IMR-90 (cell line): ENCODE data around the gene LILRA2. TPM values are rescaled to one million over a fixed set of nuclear protein-coding genes. Genes with fewer than 3 reads are reported as not detected.

Experiments
- ATAC-seq: fragments of 200-7000 bp; cut with Tn5 transposase; 2 replicates; pipeline ENCODE4 v1.9.1; 2020; ENCODE audit warnings: low read depth, mild to moderate bottlenecking, moderate library complexity
- BruUV-seq: library from RNA; stranded (reverse); fragments of 400-500 nt; replicated peaks from 2 replicates; lab custom pipeline; 2021; lab: Mats Ljungman, UMichigan
- CTCF ChIA-PET: fragments of 300-600 bp; formaldehyde crosslinking; extraction: SDS; loops from one replicate; lab custom pipeline; 2021; ENCODE audit warnings: antibody characterized with exemption; lab: Yijun Ruan, JAX
- POLR2A ChIA-PET: fragments of 300-600 bp; sonication (Branson Sonifier 250); formaldehyde crosslinking; loops from one replicate; lab custom pipeline; 2022; ENCODE audit warnings: antibody characterized with exemption; ENCODE audit not compliant: unreplicated experiment; lab: Charles Lee
- DNase-seq: peaks from one replicate; pipeline ENCODE4 v3.0.0; 2013
- H2AFZ ChIP-seq: replicated peaks from 2 replicates; pipeline ENCODE3; 2013; ENCODE audit warnings: low read length, mild to moderate bottlenecking; ENCODE audit not compliant: poor library complexity
- H2AK5ac ChIP-seq: 2 replicates; pipeline ENCODE4 v1.6.1; 2013; ENCODE audit warnings: low read depth, low read length, inconsistent platforms
- H2AK9ac ChIP-seq: replicated peaks from 2 replicates; pipeline ENCODE3; 2013; ENCODE audit warnings: mild to moderate bottlenecking, low read depth, low read length, moderate library complexity; ENCODE audit not compliant: poor library complexity
- H2BK120ac ChIP-seq: 2 replicates; pipeline ENCODE4 v1.6.1; 2013; ENCODE audit warnings: low read depth, low read length, inconsistent platforms
- H2BK15ac ChIP-seq: 3 replicates; pipeline ENCODE4 v1.6.1; 2013; ENCODE audit warnings: low read depth, low read length, inconsistent platforms
- H2BK20ac ChIP-seq: 2 replicates; pipeline ENCODE4 v1.6.1; 2013; ENCODE audit warnings: low read depth, mild to moderate bottlenecking, inconsistent platforms, low read length, moderate library complexity
- H2BK5ac ChIP-seq: 2 replicates; pipeline ENCODE4 v1.6.1; 2013; ENCODE audit warnings: mild to moderate bottlenecking, low read depth, low read length, inconsistent platforms; ENCODE audit not compliant: poor library complexity, severe bottlenecking
- H3K14ac ChIP-seq: replicated peaks from 2 replicates; pipeline ENCODE4 v1.6.1; 2013; ENCODE audit warnings: low read depth, low read length, inconsistent platforms
- H3K18ac ChIP-seq: 2 replicates; pipeline ENCODE4 v1.6.1; 2013; ENCODE audit warnings: low read depth, low read length, control low read depth
- H3K23ac ChIP-seq: 2 replicates; pipeline ENCODE4 v1.6.1; 2013; ENCODE audit warnings: low read depth, low read length, inconsistent platforms
- H3K27ac ChIP-seq: 2 replicates; pipeline ENCODE4 v1.5.1; 2013; ENCODE audit warnings: mild to moderate bottlenecking, control low read depth, low read length; ENCODE audit not compliant: insufficient read depth
- H3K27me3 ChIP-seq: 2 replicates; pipeline ENCODE4 v1.6.1; 2013; ENCODE audit warnings: low read length; ENCODE audit not compliant: control insufficient read depth, insufficient read depth
- H3K36me3 ChIP-seq: 2 replicates; pipeline ENCODE4 v1.6.1; 2013; ENCODE audit warnings: low read length, mixed read lengths; ENCODE audit not compliant: control insufficient read depth, insufficient read depth
- H3K4ac ChIP-seq: 2 replicates; pipeline ENCODE4 v1.6.1; 2013; ENCODE audit warnings: low read depth, low read length, inconsistent platforms
- H3K4me1 ChIP-seq: 2 replicates; pipeline ENCODE4 v1.6.1; 2013; ENCODE audit warnings: low read length, mixed read lengths; ENCODE audit not compliant: control insufficient read depth, insufficient read depth
- H3K4me2 ChIP-seq: 2 replicates; pipeline ENCODE4 v1.6.1; 2013; ENCODE audit warnings: low read depth, mild to moderate bottlenecking, control low read depth, low read length, moderate library complexity
- H3K4me3 ChIP-seq: 2 replicates; pipeline ENCODE4 v1.5.1; 2013; ENCODE audit warnings: low read depth, mild to moderate bottlenecking, control low read depth, low read length, moderate library complexity; ENCODE audit not compliant: insufficient read depth
- H3K56ac ChIP-seq: 2 replicates; pipeline ENCODE4 v1.6.1; 2013; ENCODE audit warnings: low read length, inconsistent platforms; ENCODE audit not compliant: insufficient read depth; ENCODE audit errors: extremely low read depth
- H3K79me1 ChIP-seq, 2 experiments: 2 replicates each; pipeline ENCODE4 v1.6.1; 2013; ENCODE audit warnings: low read length in 2 of 2, inconsistent platforms in 1 of 2, low read depth in 1 of 2
- H3K9ac ChIP-seq: 2 replicates; pipeline ENCODE4 v1.6.1; 2013; ENCODE audit warnings: low read depth, low read length, control low read depth
- H3K9me1 ChIP-seq: 2 replicates; pipeline ENCODE4 v1.6.1; 2013; ENCODE audit warnings: low read length, inconsistent platforms; ENCODE audit not compliant: insufficient read depth
- H3K9me3 ChIP-seq: 2 replicates; pipeline ENCODE4 v1.6.1; 2013; ENCODE audit warnings: low read length; ENCODE audit not compliant: control insufficient read depth, insufficient read depth
- H4K20me1 ChIP-seq: 2 replicates; pipeline ENCODE4 v1.6.1; 2013; ENCODE audit warnings: low read length, inconsistent platforms; ENCODE audit not compliant: insufficient read depth
- H4K5ac ChIP-seq: 2 replicates; pipeline ENCODE4 v1.6.1; 2013; ENCODE audit warnings: mild to moderate bottlenecking, low read depth, low read length, control low read depth
- H4K8ac ChIP-seq, 2 experiments: 2 replicates each; pipeline ENCODE4 v1.6.1; 2013; ENCODE audit warnings: low read depth in 2 of 2, low read length in 2 of 2, control low read depth in 1 of 2, inconsistent platforms in 1 of 2
- H4K91ac ChIP-seq: 2 replicates; pipeline ENCODE4 v1.6.1; 2013; ENCODE audit warnings: low read depth, low read length, inconsistent platforms; ENCODE audit not compliant: insufficient read depth
- RFX5 ChIP-seq: IDR thresholded peaks from 2 replicates; pipeline ENCODE4 v1.8.0; 2012; ENCODE audit warnings: low read depth, mild to moderate bottlenecking, low read length, moderate library complexity
- WGBS, 2 experiments: methylation state at CpG; one replicate each; pipeline versions ENCODE4 v1.1.5 to v1.1.7; 2013; ENCODE audit warnings: missing lambda C conversion rate in 2 of 2; ENCODE audit not compliant: insufficient read length in 1 of 2; ENCODE audit errors: extremely low coverage in 2 of 2; 5-methylcytosine and 5-hydroxymethylcytosine counted together
- dilution Hi-C: fragments of 300-500 bp; cut with HindIII; formaldehyde crosslinking; loops from one replicate; pipeline ENCODE4 v1.14.3; 2018; ENCODE audit warnings: low sequenced_read_pairs; ENCODE audit not compliant: unreplicated experiment
- in situ Hi-C: fragments of 300-500 bp; cut with MboI; formaldehyde crosslinking; loops from 3 replicates; pipeline ENCODE4 v1.14.3; 2019; ENCODE audit warnings: low sequenced_read_pairs, inconsistent platforms, mixed read lengths
- intact Hi-C: fragments of 100-400 bp; cut with micrococcal nuclease; formaldehyde crosslinking; loops from 2 replicates; pipeline ENCODE4 v1.10.0; 2022
- polyA plus RNA-seq, 3 experiments: library from polyadenylated mRNA; depleted of rRNA; stranded (reverse); fragments of >200 nt; gene quantifications; 2 replicates each; pipeline ENCODE4 v1.2.3, GENCODE V29; 2012; ENCODE audit warnings: low replicate concordance in 1 of 3
- total RNA-seq: library from RNA; depleted of rRNA; stranded (reverse); fragments of >200 nt; gene quantifications from 2 replicates; pipeline ENCODE4 v1.2.3, GENCODE V29; 2012

Gene LILRA2
- total and polyA plus RNA-seq, 2 of the 4 experiments (the other 2 are of a cell fraction): not detected

GRCh38 chr19:54620464-54620863 lies 46.9 kb downstream of the LILRA2 start:
- no peak overlapping the region for H3K56ac ChIP-seq
- H3K27ac ChIP-seq: no peak overlapping the region
- H3K9ac ChIP-seq: no peak overlapping the region
- no peak overlapping the region for H3K4me2 ChIP-seq
- no CpG with 5 or more reads among the region's 4 CpGs for WGBS, 2 experiments
- no peaks in the 10 kb centered on the region for H3K36me3 ChIP-seq
- BruUV-seq: no TSS peak
- H3K79me1 ChIP-seq: no peaks in the 10 kb centered on the region
- H2AK9ac ChIP-seq: no peak overlapping the region
- POLR2A ChIA-PET: no interaction called here
- H2BK5ac ChIP-seq: no peak overlapping the region
- H2BK120ac ChIP-seq: no peak overlapping the region
- H2BK20ac ChIP-seq: no peak overlapping the region
- no peak overlapping the region for H2AFZ ChIP-seq
- intact Hi-C loops (no loop called here), in situ Hi-C loops (no loop called here), dilution Hi-C loops (no loop called here)
- no peak overlapping the region for H3K14ac ChIP-seq
- CTCF ChIA-PET: no interaction called here
- no peak overlapping the region for H3K4me3 ChIP-seq
- H2AK5ac ChIP-seq: no peak overlapping the region
- no peak overlapping the region for H2BK15ac ChIP-seq
- H3K4ac ChIP-seq: no peak overlapping the region
- H3K9me1 ChIP-seq: no peaks in the 10 kb centered on the region
- no peak for DNase-seq
- ATAC-seq: no peak
- no peak overlapping the region for H4K8ac ChIP-seq
- H3K27me3 ChIP-seq: no peaks in the 10 kb centered on the region
- TF ChIP-seq RFX5: no peak
- H3K9me3 ChIP-seq: peaks cover 3% of the 10 kb centered on the region
- H4K20me1 ChIP-seq: no peaks in the 10 kb centered on the region
- no peak overlapping the region for H4K91ac ChIP-seq
- no peak overlapping the region for H4K5ac ChIP-seq
- no peaks in the 10 kb centered on the region for H3K4me1 ChIP-seq
- no peak overlapping the region for H3K18ac ChIP-seq
- no peak overlapping the region for H3K23ac ChIP-seq
